RWPE2 (cell line): Measurements from ENCODE around the gene MPIG6B.

Experiments used
- ATAC-seq: fragments of 200-7000 bp; cut with Tn5 transposase; 3 replicates; pipeline ENCODE4 v1.9.1; 2021; ENCODE audit warnings: low read depth
- DNase-seq: peaks from one replicate; pipeline ENCODE4 v3.0.0-alpha.2; 2020; ENCODE audit warnings: low spot score
- H3K27ac ChIP-seq: fragments of 450-650 bp; 2 replicates; pipeline ENCODE4 v1.5.1; 2017; ENCODE audit warnings: mild to moderate bottlenecking; ENCODE audit not compliant: poor library complexity, severe bottlenecking
- H3K27me3 ChIP-seq: fragments of 250-450 bp; sonication (Bioruptor Pico); 2 replicates; pipeline ENCODE4 v1.5.1; 2021; ENCODE audit warnings: mild to moderate bottlenecking, moderate library complexity; ENCODE audit not compliant: insufficient read depth, poor library complexity, severe bottlenecking
- H3K36me3 ChIP-seq: fragments of 250-450 bp; sonication (Bioruptor Pico); 2 replicates; pipeline ENCODE4 v1.5.1; 2020; ENCODE audit warnings: low read depth, mild to moderate bottlenecking, moderate library complexity
- H3K4me1 ChIP-seq: fragments of 250-450 bp; sonication (Bioruptor Pico); 2 replicates; pipeline ENCODE4 v1.5.1; 2021; ENCODE audit warnings: mild to moderate bottlenecking, moderate library complexity; ENCODE audit not compliant: insufficient read depth, poor library complexity, severe bottlenecking
- H3K4me3 ChIP-seq: fragments of 250-450 bp; sonication (Bioruptor Pico); 2 replicates; pipeline ENCODE4 v1.5.1; 2021; ENCODE audit warnings: mild to moderate bottlenecking, moderate library complexity; ENCODE audit not compliant: severe bottlenecking
- H3K9me3 ChIP-seq: fragments of 250-450 bp; sonication (Bioruptor Pico); 2 replicates; pipeline ENCODE4 v1.5.1; 2021; ENCODE audit warnings: mild to moderate bottlenecking, moderate library complexity; ENCODE audit not compliant: severe bottlenecking
- CTCF ChIP-seq: fragments of 450-650 bp; IDR thresholded peaks from one replicate; pipeline ENCODE4 v1.5.1; 2017; ENCODE audit warnings: mild to moderate bottlenecking, moderate library complexity; ENCODE audit not compliant: poor library complexity, severe bottlenecking

The MPIG6B gene

GRCh38 chr6:31752739-31753319 is 29.7 kb downstream of the MPIG6B start:
- Histone ChIP-seq H3K27ac (no peak overlapping the region), H3K36me3 (peaks cover 12% of the 10 kb centered on the region)

GRCh38 chr6:31758281-31758680 is 35.1 kb downstream of the MPIG6B start:
- Histone ChIP-seq H3K4me3 (no peak overlapping the region), H3K27me3 (no peaks in the 10 kb centered on the region), H3K36me3 (peaks cover 28% of the 10 kb centered on the region), H3K27ac (no peak overlapping the region), H3K9me3 (no peaks in the 10 kb centered on the region), H3K4me1 (peaks cover 2% of the 10 kb centered on the region)
- ATAC-seq, result no peak
- no peak for DNase-seq
- TF ChIP-seq CTCF, result no peak

More at GRCh38 chr6:31752739-31753319, 29.7 kb downstream of the MPIG6B start:
- Histone ChIP-seq H3K27me3 (no peaks in the 10 kb centered on the region), H3K4me1 (no peaks in the 10 kb centered on the region), H3K4me3 (no peak overlapping the region), H3K9me3 (no peaks in the 10 kb centered on the region)
- DNase-seq (no peak), ATAC-seq (peak; percentile 94)
- no peak for TF ChIP-seq CTCF

- Histone ChIP-seq H3K27ac (no peak overlapping the region), H3K4me3 (no peak overlapping the region), H3K27me3 (no peaks in the 10 kb centered on the region), H3K9me3 (no peaks in the 10 kb centered on the region), H3K4me1 (peaks cover 3% of the 10 kb centered on the region), H3K36me3 (peaks cover 28% of the 10 kb centered on the region)
- ATAC-seq, result no peak
- TF ChIP-seq CTCF, result no peak
- DNase-seq, result no peak
Measured at GRCh38 chr6:31760790-31761189, 37.6 kb downstream of the MPIG6B start.

GRCh38 chr6:31761343-31761742 is 38.2 kb downstream of the MPIG6B start:
- H3K36me3 ChIP-seq, result peaks cover 28% of the 10 kb centered on the region

More at GRCh38 chr6:31761343-31761742, 38.2 kb downstream of the MPIG6B start:
- Histone ChIP-seq H3K27me3 (no peaks in the 10 kb centered on the region), H3K4me3 (no peak overlapping the region), H3K4me1 (peaks cover 3% of the 10 kb centered on the region), H3K9me3 (no peaks in the 10 kb centered on the region), H3K27ac (no peak overlapping the region)
- ATAC-seq (no peak), DNase-seq (no peak)
- no peak for TF ChIP-seq CTCF
